ENCODE data around the gene FSHR.

DNA sequence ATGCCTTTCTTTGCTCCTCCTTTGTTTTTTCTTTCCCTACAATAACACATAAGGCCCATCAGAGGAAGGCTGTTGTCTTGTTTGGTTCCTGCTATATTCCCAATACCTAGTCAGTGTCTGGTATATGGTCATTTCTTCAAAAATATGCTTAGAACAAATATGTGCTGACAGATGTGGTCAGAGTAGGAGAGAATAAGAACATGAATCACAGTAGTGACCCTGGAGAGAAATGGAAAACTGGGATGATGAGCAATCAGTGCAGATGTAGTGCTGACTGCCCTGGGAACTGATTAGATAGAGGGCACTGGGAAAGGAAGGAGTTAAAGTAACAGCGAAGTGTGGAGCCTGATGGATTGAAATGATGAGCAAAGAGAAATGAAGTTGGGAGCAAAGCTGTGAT, 209.4 kb downstream of the FSHR start:
- TF ChIP-seq POLR2AphosphoS5 (IDR thresholded peaks at IDR 0.05) (no peak), POLR2A (IDR thresholded peaks at IDR 0.05) (no peak)
- TF ChIP-seq, protein P1, sequence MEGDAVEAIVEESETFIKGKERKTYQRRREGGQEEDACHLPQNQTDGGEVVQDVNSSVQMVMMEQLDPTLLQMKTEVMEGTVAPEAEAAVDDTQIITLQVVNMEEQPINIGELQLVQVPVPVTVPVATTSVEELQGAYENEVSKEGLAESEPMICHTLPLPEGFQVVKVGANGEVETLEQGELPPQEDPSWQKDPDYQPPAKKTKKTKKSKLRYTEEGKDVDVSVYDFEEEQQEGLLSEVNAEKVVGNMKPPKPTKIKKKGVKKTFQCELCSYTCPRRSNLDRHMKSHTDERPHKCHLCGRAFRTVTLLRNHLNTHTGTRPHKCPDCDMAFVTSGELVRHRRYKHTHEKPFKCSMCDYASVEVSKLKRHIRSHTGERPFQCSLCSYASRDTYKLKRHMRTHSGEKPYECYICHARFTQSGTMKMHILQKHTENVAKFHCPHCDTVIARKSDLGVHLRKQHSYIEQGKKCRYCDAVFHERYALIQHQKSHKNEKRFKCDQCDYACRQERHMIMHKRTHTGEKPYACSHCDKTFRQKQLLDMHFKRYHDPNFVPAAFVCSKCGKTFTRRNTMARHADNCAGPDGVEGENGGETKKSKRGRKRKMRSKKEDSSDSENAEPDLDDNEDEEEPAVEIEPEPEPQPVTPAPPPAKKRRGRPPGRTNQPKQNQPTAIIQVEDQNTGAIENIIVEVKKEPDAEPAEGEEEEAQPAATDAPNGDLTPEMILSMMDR (IDR thresholded peaks at IDR 0.05) = no peak
